HCEC 1CT (cell line): ENCODE results near the gene UBE2Z.
"Not testable (repeated sequence)": the region's sequence is repeated elsewhere in the genome, so short reads cannot be mapped to it uniquely, and the experiment has no call there.

Experiments
- DNase-seq: peaks from one replicate; pipeline ENCODE4 v3.0.0-alpha.2; 2017

Gene UBE2Z

GRCh38 chr17:48908047-48908843 is at the start of gene UBE2Z:
Gene UBE2Z, plus strand, starts transcription at chr17:48908407. Its CDS starts 97 bp downstream, at chr17:48908504.
- DNase-seq = peak; percentile 94

DNA sequence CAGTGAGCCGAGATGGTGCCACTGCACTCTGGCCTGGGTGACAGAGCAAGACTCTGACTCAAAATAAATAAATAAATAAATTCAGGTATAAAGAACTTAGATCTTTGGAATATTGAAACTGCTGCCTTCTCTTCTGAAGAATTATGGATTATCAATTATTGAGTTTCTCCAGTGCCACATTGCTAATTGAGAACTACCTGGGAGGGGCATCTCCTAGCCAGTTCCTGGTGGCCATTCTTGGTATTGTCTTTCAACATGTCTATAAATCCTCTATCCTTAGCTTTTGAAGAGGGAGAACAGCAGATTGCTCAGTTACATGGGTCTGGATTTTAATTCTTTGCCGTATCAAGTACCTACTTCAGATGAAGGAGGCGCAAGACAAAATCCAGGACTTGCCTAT is 48.2 kb upstream of the UBE2Z start:
- DNase-seq = no peak

GRCh38 chr17:48860456-48860855 is 47.8 kb upstream of the UBE2Z start:
- no peak for DNase-seq

- DNase-seq = no peak
Observed at GRCh38 chr17:48868916-48869500, 39.2 kb upstream of the UBE2Z start.

GRCh38 chr17:48869821-48870318 is 38.3 kb upstream of the UBE2Z start:
- DNase-seq = no peak

DNA sequence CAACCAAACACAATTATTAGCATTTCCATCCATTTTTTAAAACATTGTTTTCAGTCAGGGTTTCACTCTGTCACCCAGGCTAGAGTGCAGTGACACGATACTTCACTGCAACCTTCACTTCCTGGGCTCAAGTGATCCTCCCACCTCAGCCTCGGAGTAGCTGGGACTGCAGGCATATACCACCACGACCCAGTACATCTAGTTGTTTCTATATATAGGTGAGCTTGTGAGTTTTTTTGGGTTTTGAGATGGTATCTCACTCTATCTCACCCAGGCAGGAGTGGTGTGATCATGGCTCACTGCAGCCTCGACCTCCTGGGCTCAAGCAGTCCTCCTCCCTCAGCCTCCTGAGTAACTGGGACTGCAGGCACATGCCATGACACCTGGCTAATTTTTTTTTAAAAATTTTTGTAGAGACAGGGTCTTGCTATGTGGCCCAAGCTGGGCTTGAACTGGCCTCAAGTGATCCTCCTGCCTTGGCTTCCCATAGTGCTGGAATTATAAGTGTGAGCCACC is 37.1 kb upstream of the UBE2Z start:
- no peak for DNase-seq

GRCh38 chr17:48871551-48872351 is 36.5 kb upstream of the UBE2Z start:
- DNase-seq = no peak

- DNase-seq = not testable (repeated sequence)
Observed at GRCh38 chr17:48872409-48872808, 35.8 kb upstream of the UBE2Z start.

DNA sequence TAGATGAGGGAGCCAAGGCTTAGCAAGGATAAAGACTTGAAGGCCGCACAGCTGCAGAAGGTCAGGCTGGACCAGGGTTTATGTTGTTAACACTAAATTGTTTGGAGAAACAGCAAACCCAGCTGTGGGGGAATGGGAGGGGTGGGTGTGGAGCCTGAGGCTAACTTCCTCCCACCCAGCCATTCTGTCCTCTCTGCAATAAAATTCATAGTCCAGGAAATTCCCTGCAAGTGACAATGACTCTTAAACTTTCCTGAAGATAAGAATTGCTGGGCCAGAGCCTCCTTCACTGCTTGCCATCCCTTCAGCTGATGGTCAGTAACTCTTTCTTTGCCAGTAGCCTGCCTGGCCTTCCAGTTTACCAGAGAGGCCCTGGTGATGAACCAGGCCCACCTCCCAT is 35.0 kb upstream of the UBE2Z start:
- no peak for DNase-seq

DNA sequence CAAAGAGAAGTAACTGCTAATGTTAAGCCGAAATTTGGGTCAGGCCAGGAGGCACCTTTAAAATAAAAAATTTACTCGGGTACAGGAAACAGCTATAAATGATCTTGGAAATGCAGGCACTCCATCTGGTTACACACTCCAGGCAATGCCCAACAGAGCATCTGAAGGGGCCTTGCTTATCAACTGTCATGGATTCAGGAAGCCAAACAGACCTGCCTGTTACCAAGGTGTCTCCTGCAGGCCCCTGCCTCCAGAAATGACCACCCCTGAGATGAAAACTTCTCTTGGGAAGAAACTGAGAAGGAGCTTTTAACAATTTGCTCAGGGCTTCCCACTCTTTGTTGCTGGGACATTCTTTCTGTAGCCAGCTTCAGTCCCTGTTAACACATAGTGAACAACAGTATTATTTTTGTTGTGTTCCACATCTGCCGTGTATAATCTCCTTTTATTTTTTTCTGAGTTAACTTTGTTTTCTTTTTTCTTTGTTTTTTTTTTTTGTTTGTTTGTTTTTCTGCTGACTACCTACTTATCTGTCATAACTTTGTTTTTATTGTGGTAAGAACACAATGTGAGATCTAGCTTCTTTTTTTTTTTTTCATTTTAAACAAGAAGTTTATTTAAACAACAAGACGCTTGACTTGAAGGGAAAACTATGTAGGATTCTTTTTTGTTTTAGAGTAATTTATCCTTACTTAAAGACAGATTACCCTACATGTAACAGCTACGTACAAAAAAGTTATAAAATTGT is 34.3 kb upstream of the UBE2Z start:
- DNase-seq = no peak

DNA sequence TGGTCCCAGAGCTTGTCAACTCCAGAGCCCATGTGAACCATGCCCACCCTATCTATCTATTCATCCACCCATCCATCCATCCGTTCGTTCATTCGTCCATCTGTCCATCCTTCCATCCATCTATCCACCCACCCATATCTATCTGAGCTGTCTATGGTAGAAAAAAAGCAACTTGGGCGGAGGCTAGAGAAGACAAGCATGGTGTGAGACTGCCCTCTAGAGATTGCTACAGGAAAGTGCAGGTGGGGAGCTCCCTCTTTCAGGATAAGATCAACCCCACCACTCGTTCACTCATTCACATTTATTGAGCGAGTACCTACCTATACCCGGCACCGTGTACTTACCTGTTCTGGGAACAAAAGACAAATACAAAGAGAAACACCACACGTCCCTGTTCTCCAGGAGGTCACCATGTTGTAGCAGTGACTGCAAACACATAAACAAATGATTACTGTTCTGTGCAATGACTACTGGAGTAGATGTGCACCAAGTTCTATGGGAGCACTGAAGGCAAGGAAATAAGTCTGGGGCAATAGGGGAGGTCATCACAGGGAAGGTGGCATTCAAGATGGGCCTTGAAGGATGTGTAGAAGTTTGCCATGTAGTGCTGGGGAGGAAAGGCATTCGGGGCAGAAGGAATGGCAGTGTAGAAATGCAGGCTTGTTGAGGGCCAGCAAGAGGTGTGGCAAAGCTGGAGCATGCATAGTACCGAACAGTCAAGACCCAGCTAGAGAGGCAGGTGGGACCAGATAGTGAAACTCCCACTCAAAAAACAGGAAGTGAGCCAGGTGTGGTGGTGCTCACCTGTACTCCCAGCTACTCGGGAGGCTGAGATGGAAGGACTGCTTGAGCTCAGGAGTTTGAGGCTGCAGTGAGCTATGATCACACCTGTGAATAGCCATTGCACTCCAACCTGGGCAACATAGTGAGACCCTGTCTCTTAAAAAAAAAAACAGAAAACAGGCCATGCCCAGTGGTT is 29.0 kb upstream of the UBE2Z start:
- peak; percentile 64 for DNase-seq

DNA sequence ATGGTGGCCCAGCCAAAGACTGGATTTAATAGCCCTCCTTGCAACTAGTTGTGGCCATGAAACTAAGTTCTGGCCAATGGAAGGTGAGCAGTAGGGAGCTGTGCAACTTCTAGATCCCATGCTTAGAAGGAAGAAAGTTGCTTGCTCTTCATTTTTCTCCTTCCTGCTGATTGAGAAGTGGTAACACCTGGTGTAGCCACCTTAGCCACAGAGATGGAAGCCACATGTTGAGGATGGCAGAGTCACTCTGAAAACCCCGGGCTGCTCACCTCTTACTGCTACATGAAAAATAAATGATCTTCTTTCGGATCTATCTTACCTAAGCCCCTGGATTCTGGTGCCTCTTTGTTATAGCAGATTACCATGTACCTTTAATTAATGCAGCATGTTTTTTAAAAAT is 25.9 kb upstream of the UBE2Z start:
- no peak for DNase-seq

- no peak for DNase-seq
Observed at GRCh38 chr17:48883171-48883570, 25.0 kb upstream of the UBE2Z start.

DNA sequence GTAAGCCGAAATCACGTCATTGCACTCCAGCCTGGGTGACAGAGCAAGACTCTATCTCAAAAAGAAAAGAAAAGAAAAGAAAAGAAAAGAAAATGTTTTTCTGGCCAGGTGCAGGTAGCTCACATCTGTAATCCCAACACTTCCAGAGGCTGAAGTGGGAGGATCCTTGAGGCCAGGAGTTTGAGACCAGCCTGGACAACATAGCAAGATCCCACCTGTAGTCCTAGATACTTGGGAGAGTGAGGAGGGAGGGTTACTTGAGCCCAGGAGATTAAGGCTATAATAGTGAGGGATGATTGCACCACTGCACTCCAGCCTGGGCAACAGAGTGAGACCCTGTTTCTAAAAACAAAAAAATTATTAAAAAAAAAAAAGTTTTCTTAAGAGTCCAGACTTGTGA is 18.1 kb upstream of the UBE2Z start:
- no peak for DNase-seq

- DNase-seq = no peak
Observed at GRCh38 chr17:48892940-48893645, 15.1 kb upstream of the UBE2Z start.

DNA sequence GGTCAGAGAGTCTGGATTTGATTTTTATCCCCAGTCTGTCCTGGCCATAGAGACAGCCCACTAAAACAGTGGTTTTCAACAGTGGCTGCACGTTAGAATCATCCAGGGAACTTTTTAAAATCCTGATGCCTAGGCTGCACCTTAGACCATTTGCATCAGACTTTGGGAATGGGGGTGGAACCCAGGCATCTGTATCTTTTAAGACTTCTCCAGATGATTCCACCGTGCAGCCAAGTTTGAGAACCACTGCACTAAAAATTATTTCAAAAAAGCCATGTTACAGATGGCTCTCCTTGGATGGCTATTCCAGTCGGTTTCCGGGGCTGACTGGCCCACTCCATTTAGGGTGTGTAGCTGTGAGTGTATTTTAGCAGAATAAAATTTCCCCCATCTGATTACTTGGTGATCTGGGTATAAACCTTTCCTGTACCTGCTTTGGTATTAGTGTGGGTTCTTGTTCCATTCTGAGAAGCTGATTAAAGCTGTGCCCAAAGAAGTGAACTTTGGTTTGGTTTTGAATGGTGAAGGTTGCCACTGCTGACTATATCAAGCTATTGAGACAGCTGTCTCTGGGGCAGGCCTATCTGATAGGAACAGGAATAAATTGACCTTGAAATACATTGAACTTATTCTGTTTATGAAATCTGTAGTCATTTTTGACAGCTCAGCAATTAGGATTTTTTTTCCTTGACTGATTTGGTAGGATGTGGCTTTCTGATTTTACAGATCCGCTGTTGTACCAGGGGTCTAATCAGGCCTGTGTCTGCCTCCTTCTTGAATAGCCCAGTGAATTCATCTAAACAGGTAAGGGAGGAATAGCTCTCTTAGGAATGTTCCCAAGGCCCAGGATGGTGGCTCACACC is 14.3 kb upstream of the UBE2Z start:
- no peak for DNase-seq

DNA sequence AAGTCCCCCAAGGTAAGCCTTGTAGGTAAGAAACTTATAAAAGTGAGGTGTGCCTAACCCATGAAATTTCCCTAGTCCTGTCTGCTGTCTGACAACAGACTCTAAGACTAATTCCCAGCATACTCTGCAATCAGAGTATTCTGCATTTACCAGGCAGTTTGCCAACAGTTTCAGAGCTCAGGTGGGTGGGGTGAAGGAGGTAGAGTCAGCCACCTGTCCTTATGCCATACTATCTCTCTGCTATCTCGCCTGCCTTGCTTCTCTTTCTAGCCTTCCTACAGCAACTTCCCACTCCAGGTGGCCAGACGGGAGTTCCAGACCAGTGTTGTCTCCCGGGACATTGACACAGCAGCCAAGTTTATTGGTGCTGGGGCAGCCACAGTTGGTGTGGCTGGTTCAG is 13.3 kb upstream of the UBE2Z start:
- DNase-seq = no peak

DNA sequence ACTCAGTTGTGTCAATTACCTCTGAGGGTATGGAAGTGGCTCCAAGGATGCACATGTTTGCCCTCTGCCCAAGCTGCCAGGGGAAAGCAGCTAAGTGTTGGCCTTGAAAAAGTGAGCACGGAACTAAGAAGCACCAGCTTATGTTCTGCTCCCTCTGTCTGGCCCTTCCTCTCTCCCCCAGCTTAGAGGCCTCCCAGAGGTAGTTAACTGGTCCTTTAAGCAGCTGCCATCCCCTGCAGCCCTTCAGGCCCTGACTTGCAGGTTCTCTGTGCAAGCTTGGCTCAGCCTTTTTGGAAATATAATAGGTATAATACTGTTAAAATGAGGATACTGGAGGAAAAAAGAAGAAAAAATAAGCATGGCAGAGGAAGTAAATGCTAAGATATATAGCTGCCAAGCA is 7.0 kb upstream of the UBE2Z start:
- no peak for DNase-seq

GRCh38 chr17:48903401-48903800 is 4.8 kb upstream of the UBE2Z start:
- no peak for DNase-seq

DNA sequence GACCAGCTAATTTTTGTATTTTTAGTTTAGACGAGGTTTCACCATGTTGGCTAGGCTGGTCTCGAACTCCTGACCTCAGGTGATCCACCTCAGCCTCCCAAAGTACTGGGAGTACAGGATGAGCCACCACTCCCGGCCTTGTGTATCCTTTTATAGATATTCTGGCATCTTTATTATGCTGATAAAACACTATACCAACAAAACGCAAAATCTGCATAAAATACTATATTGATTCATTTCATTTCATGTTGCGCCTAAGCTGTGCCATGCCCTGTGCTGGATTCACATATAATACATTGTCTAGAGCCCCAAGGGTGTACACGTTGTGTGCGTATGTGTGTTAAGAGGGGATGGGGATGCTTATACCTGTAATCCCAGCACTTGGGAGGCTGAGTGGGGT is 3.8 kb upstream of the UBE2Z start:
- no peak for DNase-seq
